GM12878 (cell line): ENCODE data around the gene TTC9C. TPM values are rescaled to one million over a fixed set of nuclear protein-coding genes. Genes with fewer than 3 reads are reported as not detected.
A peak's percentile ranks its signal among the peaks of the same experiment; 100 is the strongest.

ENCODE experiments used
- ATAC-seq: fragments of 200-7000 bp; cut with Tn5 transposase; 3 replicates; pipeline ENCODE4 v1.9.1; 2020; ENCODE audit warnings: mild to moderate bottlenecking, moderate library complexity
- BruUV-seq: library from RNA; stranded (reverse); fragments of 400-500 nt; replicated peaks from 2 replicates; lab custom pipeline; 2021; lab: Mats Ljungman, UMichigan
- CTCF ChIA-PET: fragments of 300-600 bp; sonication (Branson Sonifier 250); formaldehyde crosslinking; extraction: SDS; loops from one replicate; lab custom pipeline; 2021; ENCODE audit warnings: inconsistent platforms; lab: Yijun Ruan, JAX
- POLR2A ChIA-PET: fragments of 350-600 bp; formaldehyde crosslinking; extraction: SDS; loops from one replicate; lab custom pipeline; 2021; ENCODE audit warnings: inconsistent platforms; lab: Charles Lee
- RAD21 ChIA-PET: fragments of 300-600 bp; sonication (Branson Sonifier 250); formaldehyde crosslinking; loops from one replicate; lab custom pipeline; 2023; ENCODE audit warnings: antibody characterized with exemption; ENCODE audit not compliant: unreplicated experiment; lab: Charles Lee
- SMC1A ChIA-PET: fragments of 300-600 bp; sonication (Branson Sonifier 250); formaldehyde crosslinking; loops from one replicate; lab custom pipeline; 2023; ENCODE audit not compliant: unreplicated experiment, uncharacterized antibody; lab: Charles Lee
- DNase-seq: peaks from one replicate; pipeline ENCODE4 v3.0.0-alpha.2; 2011; ENCODE audit warnings: low read depth, low spot score
- FAIRE-seq: peaks from 3 replicates; lab custom pipeline; 2011; peaks lifted over from hg19 to GRCh38; lab: Jason Lieb, UNC
- H2AFZ ChIP-seq: 2 replicates; pipeline ENCODE4 v1.6.0; 2011; ENCODE audit warnings: low read depth, low read length, control low read depth; ENCODE audit not compliant: control insufficient read depth
- H3K27ac ChIP-seq: 2 replicates; pipeline ENCODE4 v1.5.1; 2011; ENCODE audit warnings: control low read depth; ENCODE audit not compliant: control insufficient read depth, insufficient read depth
- H3K27me3 ChIP-seq, 2 experiments: replicated peaks in 1 of 2; 2 replicates each; pipeline versions ENCODE4 v1.6.0 to v1.6.1; 2011; ENCODE audit warnings: low read length in 1 of 2; ENCODE audit not compliant: control insufficient read depth in 2 of 2, insufficient read depth in 2 of 2
- H3K36me3 ChIP-seq, 2 experiments: 2 replicates each; pipeline ENCODE4 v1.5.1; 2011; ENCODE audit warnings: low read length in 1 of 2; ENCODE audit not compliant: control insufficient read depth in 2 of 2, insufficient read depth in 2 of 2
- H3K4me1 ChIP-seq: 2 replicates; pipeline ENCODE4 v1.6.1; 2011; ENCODE audit warnings: mild to moderate bottlenecking, low read length, moderate library complexity, mixed read lengths; ENCODE audit not compliant: control insufficient read depth, insufficient read depth
- H3K4me2 ChIP-seq: 2 replicates; pipeline ENCODE4 v1.6.0; 2011; ENCODE audit warnings: control low read depth; ENCODE audit not compliant: control insufficient read depth, insufficient read depth
- H3K4me3 ChIP-seq: fragments of 200-600 bp; sonication (generic); 2 replicates; pipeline ENCODE4 v1.5.1; 2016
- H3K79me2 ChIP-seq: 2 replicates; pipeline ENCODE4 v1.6.0; 2011; ENCODE audit warnings: low read length; ENCODE audit not compliant: control insufficient read depth, insufficient read depth
- H3K9ac ChIP-seq: 2 replicates; pipeline ENCODE4 v1.8.0; 2011; ENCODE audit warnings: low read length, control low read depth, mixed read lengths; ENCODE audit not compliant: control insufficient read depth, insufficient read depth
- H3K9me3 ChIP-seq: replicated peaks from 3 replicates; pipeline ENCODE4 v1.5.1; 2011; ENCODE audit warnings: mild to moderate bottlenecking, low read length; ENCODE audit not compliant: control insufficient read depth, insufficient read depth
- H4K20me1 ChIP-seq: 2 replicates; pipeline ENCODE4 v1.6.0; 2011; ENCODE audit not compliant: control insufficient read depth, insufficient read depth
- GABPA ChIP-seq: IDR thresholded peaks from 2 replicates; pipeline ENCODE4 v1.6.1; 2014; ENCODE audit warnings: antibody characterized with exemption, low read depth, mild to moderate bottlenecking, inconsistent platforms
- GATAD2B ChIP-seq: fragments of 450-650 bp; conservative IDR thresholded peaks from 2 replicates; pipeline ENCODE4 v1.6.1; 2017; ENCODE audit warnings: low read depth, mild to moderate bottlenecking, moderate library complexity
- MEF2A ChIP-seq: IDR thresholded peaks from 2 replicates; pipeline ENCODE4 v1.6.1; 2011; ENCODE audit warnings: low read depth, mild to moderate bottlenecking, low read length, moderate library complexity; ENCODE audit not compliant: insufficient read depth
- NR2C1 ChIP-seq: fragments of 450-650 bp; IDR thresholded peaks from 2 replicates; pipeline ENCODE4 v1.6.1; 2017; ENCODE audit warnings: antibody characterized with exemption, mild to moderate bottlenecking, moderate library complexity
- PML ChIP-seq: IDR thresholded peaks from 2 replicates; pipeline ENCODE4 v1.6.1; 2012; ENCODE audit warnings: low read length, inconsistent platforms
- POLR2A ChIP-seq: IDR thresholded peaks from 2 replicates; pipeline ENCODE4 v1.6.1; 2011; ENCODE audit warnings: low read depth, mild to moderate bottlenecking, low read length
- POLR2AphosphoS5 ChIP-seq: IDR thresholded peaks from 2 replicates; pipeline ENCODE4 v1.6.1; 2011; ENCODE audit warnings: mild to moderate bottlenecking, low read length, inconsistent platforms
- RB1 ChIP-seq: fragments of 450-650 bp; formaldehyde crosslinking; IDR thresholded peaks from 2 replicates; pipeline ENCODE4 v1.6.1; 2017; ENCODE audit warnings: mild to moderate bottlenecking, borderline replicate concordance
- RFX5 ChIP-seq: IDR thresholded peaks from 2 replicates; pipeline ENCODE4 v1.6.1; 2011; ENCODE audit warnings: low read depth, low read length, improper control_type of control experiment
- SUZ12 ChIP-seq: fragments of 200-600 bp; sonication (generic); IDR thresholded peaks from one replicate; pipeline ENCODE4 v1.6.1; 2018; ENCODE audit warnings: antibody characterized with exemption, mild to moderate bottlenecking; ENCODE audit not compliant: unreplicated experiment
- TARDBP ChIP-seq: IDR thresholded peaks from 2 replicates; pipeline ENCODE4 v1.6.1; 2016; ENCODE audit warnings: borderline replicate concordance
- ZNF217 ChIP-seq: fragments of 450-650 bp; IDR thresholded peaks from 2 replicates; pipeline ENCODE4 v1.6.1; 2017; ENCODE audit warnings: antibody characterized with exemption, mild to moderate bottlenecking
- WGBS: methylation state at CpG from one replicate; pipeline ENCODE4 v1.1.6; 2016; ENCODE audit warnings: low lambda C conversion rate; ENCODE audit not compliant: insufficient replicate concordance, insufficient coverage; ENCODE audit errors: missing lambda C conversion rate; 5-methylcytosine and 5-hydroxymethylcytosine counted together
- in situ Hi-C: fragments of 300-500 bp; cut with MboI; formaldehyde crosslinking; loops from 9 replicates; pipeline ENCODE4 v1.14.3; 2018; ENCODE audit warnings: mixed read lengths
- intact Hi-C: fragments of 100-400 bp; cut with micrococcal nuclease; formaldehyde crosslinking; loops from one replicate; pipeline ENCODE4 v1.14.2; 2022; ENCODE audit not compliant: unreplicated experiment
- polyA plus RNA-seq, 11 experiments: library from polyadenylated mRNA; depleted of rRNA in 4 of 11; unstranded in 6 of 11; stranded (reverse) in 5 of 11; fragments of >200 nt; fragmentation: Nextera tagmentation in 4 of 11; fragmentation: Illumina TruSeq in 1 of 11; extraction: Ambion mirVana in 4 of 11; extraction: Trizol in 1 of 11; gene quantifications; 1 replicate in 1 of 11; 2 replicates in 10 of 11; pipeline versions ENCODE4 v1.2.1 to v1.2.3, GENCODE V29; 2011 to 2016; ENCODE audit warnings: inconsistent platforms in 2 of 11, missing spikeins in 2 of 11, low read depth in 1 of 11
- total RNA-seq, 4 experiments: library from RNA; depleted of rRNA in 3 of 4; stranded (reverse); fragments of >200 nt in 3 of 4; fragmentation: Illumina TruSeq in 1 of 4; extraction: Trizol in 1 of 4; gene quantifications; 2 replicates each; pipeline versions ENCODE4 v1.2.1 to v1.2.3, GENCODE V29; 2013 to 2021
- TF ChIP-seq, protein P1 (sequence below): fragments of 450-650 bp; formaldehyde crosslinking; IDR thresholded peaks from 2 replicates; pipeline ENCODE4 v1.4.0; 2022; ENCODE audit warnings: mild to moderate bottlenecking, moderate library complexity
- TF ChIP-seq, protein P2 (sequence below): fragments of 450-650 bp; IDR thresholded peaks from 2 replicates; pipeline ENCODE4 v1.6.1; 2017; ENCODE audit warnings: mild to moderate bottlenecking, low read depth, inconsistent platforms; ENCODE audit not compliant: poor library complexity, severe bottlenecking
- TF ChIP-seq, protein P3 (sequence below): IDR thresholded peaks from 2 replicates; pipeline ENCODE4 v1.6.1; 2012; ENCODE audit warnings: low read depth, low read length, improper control_type of control experiment

The TTC9C gene
- total and polyA plus RNA-seq, 10 of the 15 experiments (the other 5 are each of a cell fraction or from before 2014, with no cell fraction given) = 42.0 to 72.3 (median 50.4) TPM

GRCh38 chr11:62752994-62753735 lies 24.9 kb downstream of the TTC9C start:
- Histone ChIP-seq H3K4me2 (peak overlapping the region; percentile 96), H3K9ac (peak overlapping the region; percentile 78; the same call in 1 of the 2 replicates), H3K79me2 (no peaks in the 10 kb centered on the region; the same call in 1 of the 2 replicates), H2AFZ (peak overlapping the region; percentile 98), H4K20me1 (no peaks in the 10 kb centered on the region), H3K27me3 (no peaks in the 10 kb centered on the region), H3K4me1 (peaks cover 6% of the 10 kb centered on the region), H3K27ac (peak overlapping the region; percentile 92; the same call in 1 of the 2 replicates), H3K4me3 (peak overlapping the region; percentile 85), H3K36me3 (no peaks in the 10 kb centered on the region; a peak in 1 of 4 replicates), H3K9me3 (no peaks in the 10 kb centered on the region)
- ChIA-PET RAD21 (interaction anchor here (0.6 to 2.1 kb wide), 22 partner anchors 8 to 346 kb away, joined by 3 to 44 read pairs (median 4); partner anchors contain the start of genes C11orf98, CSKMT, HNRNPUL2 and MTA2), CTCF (interaction anchor here (0.8 to 3.5 kb wide), 20 partner anchors 8 to 328 kb away, joined by 3 to 42 read pairs (median 4); partner anchors contain the start of genes B3GAT3, HNRNPUL2, POLR2G and TAF6L), POLR2A (interaction anchor here (0.5 to 4.6 kb wide), 33 partner anchors 9 to 785 kb away, joined by 3 to 70 read pairs (median 7); partner anchors contain the start of genes B3GAT3, C11orf98, CSKMT and EEF1G), SMC1A (interaction anchor here (0.9 to 3.5 kb wide), 16 partner anchors 9 to 196 kb away, joined by 3 to 27 read pairs (median 5); partner anchors contain the start of genes HNRNPUL2, TAF6L and TTC9C)
- no peak for ATAC-seq
- intact Hi-C loops = no loop called here
- TSS peak; percentile 92 for BruUV-seq
- 63% methylated on average over 15 of the region's 15 CpGs for WGBS
- in situ Hi-C loops = no loop called here
- DNase-seq = no peak
- no peak for FAIRE-seq
- TF ChIP-seq, protein P1, sequence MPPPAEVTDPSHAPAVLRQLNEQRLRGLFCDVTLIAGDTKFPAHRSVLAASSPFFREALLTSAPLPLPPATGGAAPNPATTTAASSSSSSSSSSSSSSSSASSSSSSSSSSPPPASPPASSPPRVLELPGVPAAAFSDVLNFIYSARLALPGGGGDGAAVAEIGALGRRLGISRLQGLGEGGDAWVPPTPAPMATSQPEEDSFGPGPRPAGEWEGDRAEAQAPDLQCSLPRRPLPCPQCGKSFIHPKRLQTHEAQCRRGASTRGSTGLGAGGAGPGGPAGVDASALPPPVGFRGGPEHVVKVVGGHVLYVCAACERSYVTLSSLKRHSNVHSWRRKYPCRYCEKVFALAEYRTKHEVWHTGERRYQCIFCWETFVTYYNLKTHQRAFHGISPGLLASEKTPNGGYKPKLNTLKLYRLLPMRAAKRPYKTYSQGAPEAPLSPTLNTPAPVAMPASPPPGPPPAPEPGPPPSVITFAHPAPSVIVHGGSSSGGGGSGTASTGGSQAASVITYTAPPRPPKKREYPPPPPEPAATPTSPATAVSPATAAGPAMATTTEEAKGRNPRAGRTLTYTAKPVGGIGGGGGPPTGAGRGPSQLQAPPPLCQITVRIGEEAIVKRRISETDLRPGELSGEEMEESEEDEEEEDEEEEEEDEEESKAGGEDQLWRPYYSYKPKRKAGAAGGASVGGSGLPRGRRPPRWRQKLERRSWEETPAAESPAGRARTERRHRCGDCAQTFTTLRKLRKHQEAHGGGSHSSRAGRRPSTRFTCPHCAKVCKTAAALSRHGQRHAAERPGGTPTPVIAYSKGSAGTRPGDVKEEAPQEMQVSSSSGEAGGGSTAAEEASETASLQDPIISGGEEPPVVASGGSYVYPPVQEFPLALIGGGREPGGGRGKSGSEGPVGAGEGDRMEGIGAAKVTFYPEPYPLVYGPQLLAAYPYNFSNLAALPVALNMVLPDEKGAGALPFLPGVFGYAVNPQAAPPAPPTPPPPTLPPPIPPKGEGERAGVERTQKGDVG (CRISPR knock-in tag) = no peak
- TF ChIP-seq NR2C1 (no peak), TARDBP (no peak), RB1 (no peak), POLR2AphosphoS5 (no peak), ZNF217 (no peak), GATAD2B (no peak), MEF2A (no peak), POLR2A (no peak), GABPA (no peak), PML (no peak), SUZ12 (no peak), RFX5 (no peak)
- TF ChIP-seq, protein P2, sequence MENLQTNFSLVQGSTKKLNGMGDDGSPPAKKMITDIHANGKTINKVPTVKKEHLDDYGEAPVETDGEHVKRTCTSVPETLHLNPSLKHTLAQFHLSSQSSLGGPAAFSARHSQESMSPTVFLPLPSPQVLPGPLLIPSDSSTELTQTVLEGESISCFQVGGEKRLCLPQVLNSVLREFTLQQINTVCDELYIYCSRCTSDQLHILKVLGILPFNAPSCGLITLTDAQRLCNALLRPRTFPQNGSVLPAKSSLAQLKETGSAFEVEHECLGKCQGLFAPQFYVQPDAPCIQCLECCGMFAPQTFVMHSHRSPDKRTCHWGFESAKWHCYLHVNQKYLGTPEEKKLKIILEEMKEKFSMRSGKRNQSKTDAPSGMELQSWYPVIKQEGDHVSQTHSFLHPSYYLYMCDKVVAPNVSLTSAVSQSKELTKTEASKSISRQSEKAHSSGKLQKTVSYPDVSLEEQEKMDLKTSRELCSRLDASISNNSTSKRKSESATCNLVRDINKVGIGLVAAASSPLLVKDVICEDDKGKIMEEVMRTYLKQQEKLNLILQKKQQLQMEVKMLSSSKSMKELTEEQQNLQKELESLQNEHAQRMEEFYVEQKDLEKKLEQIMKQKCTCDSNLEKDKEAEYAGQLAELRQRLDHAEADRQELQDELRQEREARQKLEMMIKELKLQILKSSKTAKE = no peak
- TF ChIP-seq, protein P3, sequence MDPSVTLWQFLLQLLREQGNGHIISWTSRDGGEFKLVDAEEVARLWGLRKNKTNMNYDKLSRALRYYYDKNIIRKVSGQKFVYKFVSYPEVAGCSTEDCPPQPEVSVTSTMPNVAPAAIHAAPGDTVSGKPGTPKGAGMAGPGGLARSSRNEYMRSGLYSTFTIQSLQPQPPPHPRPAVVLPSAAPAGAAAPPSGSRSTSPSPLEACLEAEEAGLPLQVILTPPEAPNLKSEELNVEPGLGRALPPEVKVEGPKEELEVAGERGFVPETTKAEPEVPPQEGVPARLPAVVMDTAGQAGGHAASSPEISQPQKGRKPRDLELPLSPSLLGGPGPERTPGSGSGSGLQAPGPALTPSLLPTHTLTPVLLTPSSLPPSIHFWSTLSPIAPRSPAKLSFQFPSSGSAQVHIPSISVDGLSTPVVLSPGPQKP = no peak
